Right lobe of liver (tissue), 4 donors: Measurements from ENCODE around the gene SAXO1.

Source experiments
- POLR2A ChIP-seq: fragments of 450-650 bp; IDR thresholded peaks from one replicate; pipeline ENCODE4 v1.6.1; 2017; ENCODE audit warnings: antibody characterized with exemption, mild to moderate bottlenecking
- TF ChIP-seq, protein P1 (sequence below), 4 donors: fragments of 200-600 bp in 3 of 4; fragments of 450-650 bp in 1 of 4; IDR thresholded peaks; one replicate each; pipeline versions ENCODE4 v1.5.1 to v1.8.0; 2016 to 2022; ENCODE audit warnings: antibody characterized with exemption in 4 of 4, mild to moderate bottlenecking in 2 of 4
- donor health status: DM: no; HTN: no; CAD: no.
- donor health status: DM: no; HTN: no; CAD: no.
- donor health status: DM: no; HTN: yes; CAD: no.

DNA sequence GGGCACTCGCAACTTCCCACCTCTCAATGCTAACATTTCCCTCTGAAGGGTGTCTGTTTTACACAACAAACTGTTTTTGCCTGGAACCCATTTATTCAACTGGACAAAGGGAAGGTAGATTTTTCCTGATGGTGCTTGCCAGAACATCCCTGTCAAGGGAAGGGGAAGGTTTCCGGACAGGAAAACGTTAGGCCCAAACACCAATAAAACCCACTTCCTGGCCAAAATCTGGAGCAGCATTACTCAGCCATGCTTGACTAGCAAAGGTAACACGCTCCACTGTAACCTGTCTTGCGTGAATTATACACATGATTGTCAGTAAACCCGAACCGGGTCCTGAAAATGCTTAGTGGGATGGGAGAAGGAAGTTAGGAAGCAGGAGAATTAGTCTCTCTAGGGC, 90.2 kb downstream of the SAXO1 start:
- TF ChIP-seq, protein P1, sequence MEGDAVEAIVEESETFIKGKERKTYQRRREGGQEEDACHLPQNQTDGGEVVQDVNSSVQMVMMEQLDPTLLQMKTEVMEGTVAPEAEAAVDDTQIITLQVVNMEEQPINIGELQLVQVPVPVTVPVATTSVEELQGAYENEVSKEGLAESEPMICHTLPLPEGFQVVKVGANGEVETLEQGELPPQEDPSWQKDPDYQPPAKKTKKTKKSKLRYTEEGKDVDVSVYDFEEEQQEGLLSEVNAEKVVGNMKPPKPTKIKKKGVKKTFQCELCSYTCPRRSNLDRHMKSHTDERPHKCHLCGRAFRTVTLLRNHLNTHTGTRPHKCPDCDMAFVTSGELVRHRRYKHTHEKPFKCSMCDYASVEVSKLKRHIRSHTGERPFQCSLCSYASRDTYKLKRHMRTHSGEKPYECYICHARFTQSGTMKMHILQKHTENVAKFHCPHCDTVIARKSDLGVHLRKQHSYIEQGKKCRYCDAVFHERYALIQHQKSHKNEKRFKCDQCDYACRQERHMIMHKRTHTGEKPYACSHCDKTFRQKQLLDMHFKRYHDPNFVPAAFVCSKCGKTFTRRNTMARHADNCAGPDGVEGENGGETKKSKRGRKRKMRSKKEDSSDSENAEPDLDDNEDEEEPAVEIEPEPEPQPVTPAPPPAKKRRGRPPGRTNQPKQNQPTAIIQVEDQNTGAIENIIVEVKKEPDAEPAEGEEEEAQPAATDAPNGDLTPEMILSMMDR (IDR thresholded peaks at IDR 0.05): no peak
- no peak for TF ChIP-seq POLR2A
